Umbilical cord (tissue), 2 donors: ENCODE results near the gene FAM78A. TPM values are rescaled to one million over a fixed set of nuclear protein-coding genes. Genes with fewer than 3 reads are reported as not detected.

ENCODE experiments used
- DNase-seq: peaks from one replicate; pipeline ENCODE4 v3.0.0-alpha.2; 2015; ENCODE audit warnings: low spot score
- total RNA-seq: library from RNA; depleted of rRNA; stranded (reverse); fragments of >200 nt; gene quantifications from one replicate; pipeline ENCODE4 v1.2.3, GENCODE V29; 2014; ENCODE audit warnings: low replicate concordance; ENCODE audit not compliant: insufficient read depth

FAM78A gene
- total RNA-seq: 8.9 TPM

- DNase-seq: no peak
These were observed at the start of gene FAM78A for GRCh38 chr9:131276094-131276888. Gene FAM78A, minus strand, starts transcription at chr9:131276510. Its CDS starts 331 bp downstream, at chr9:131276179.

GRCh38 chr9:131324736-131325679 lies 48.7 kb upstream of the FAM78A start:
- no peak for DNase-seq

- no peak for DNase-seq
These were observed 47.3 kb upstream of the FAM78A start for GRCh38 chr9:131323629-131324028.

- peak; percentile 52 for DNase-seq
These were observed 43.8 kb upstream of the FAM78A start for GRCh38 chr9:131320031-131320685.

- no peak for DNase-seq
These were observed 43.2 kb upstream of the FAM78A start for GRCh38 chr9:131319486-131319885.

- DNase-seq: no peak
These were observed 42.1 kb upstream of the FAM78A start for GRCh38 chr9:131318231-131319085.

GRCh38 chr9:131312822-131313770 lies 36.8 kb upstream of the FAM78A start:
- DNase-seq: no peak

- no peak for DNase-seq
These were observed 35.9 kb upstream of the FAM78A start for GRCh38 chr9:131312246-131312645.

- no peak for DNase-seq
These were observed 34.7 kb upstream of the FAM78A start for GRCh38 chr9:131310833-131311554.

- DNase-seq: no peak
These were observed 33.4 kb upstream of the FAM78A start for GRCh38 chr9:131309530-131310276.

GRCh38 chr9:131308906-131309529 lies 32.7 kb upstream of the FAM78A start:
- DNase-seq: no peak

GRCh38 chr9:131308452-131308851 lies 32.1 kb upstream of the FAM78A start:
- DNase-seq: no peak

- no peak for DNase-seq
These were observed 31.7 kb upstream of the FAM78A start for GRCh38 chr9:131307974-131308373.

- no peak for DNase-seq
These were observed 30.2 kb upstream of the FAM78A start for GRCh38 chr9:131306397-131307004.

GRCh38 chr9:131304676-131305355 lies 28.5 kb upstream of the FAM78A start:
- DNase-seq: no peak

- DNase-seq: no peak
These were observed 27.3 kb upstream of the FAM78A start for GRCh38 chr9:131303381-131304321.
